Neural cell (in vitro differentiated cells): ENCODE results near the gene COPB2.

Experiments
- EP300 ChIP-seq: fragments of 450-650 bp; conservative IDR thresholded peaks from 2 replicates; pipeline ENCODE4 v1.6.1; 2014; ENCODE audit warnings: antibody characterized with exemption, mild to moderate bottlenecking, moderate library complexity; ENCODE audit not compliant: poor library complexity, severe bottlenecking
- EZH2 ChIP-seq: fragments of 200-600, 300-800 bp; shearing (Covaris generic), sonication (generic); IDR thresholded peaks from 2 replicates; pipeline ENCODE4 v1.6.1; 2014; ENCODE audit warnings: antibody characterized with exemption, low read length, borderline replicate concordance, mild to moderate bottlenecking; ENCODE audit not compliant: insufficient read depth, poor library complexity, severe bottlenecking
- POLR2AphosphoS5 ChIP-seq: IDR thresholded peaks from 2 replicates; pipeline ENCODE4 v1.6.1; 2012
- RAD21 ChIP-seq: fragments of 450-650 bp; conservative IDR thresholded peaks from 2 replicates; pipeline ENCODE4 v1.6.1; 2014; ENCODE audit warnings: antibody characterized with exemption, mild to moderate bottlenecking, moderate library complexity
- TAF1 ChIP-seq: IDR thresholded peaks from 2 replicates; pipeline ENCODE4 v1.6.1; 2012; ENCODE audit warnings: low read depth
- TF ChIP-seq, protein P1 (sequence below): fragments of 450-650 bp; IDR thresholded peaks from 2 replicates; pipeline ENCODE4 v1.5.1; 2014; ENCODE audit warnings: antibody characterized with exemption, mild to moderate bottlenecking, moderate library complexity; ENCODE audit not compliant: poor library complexity, severe bottlenecking

DNA sequence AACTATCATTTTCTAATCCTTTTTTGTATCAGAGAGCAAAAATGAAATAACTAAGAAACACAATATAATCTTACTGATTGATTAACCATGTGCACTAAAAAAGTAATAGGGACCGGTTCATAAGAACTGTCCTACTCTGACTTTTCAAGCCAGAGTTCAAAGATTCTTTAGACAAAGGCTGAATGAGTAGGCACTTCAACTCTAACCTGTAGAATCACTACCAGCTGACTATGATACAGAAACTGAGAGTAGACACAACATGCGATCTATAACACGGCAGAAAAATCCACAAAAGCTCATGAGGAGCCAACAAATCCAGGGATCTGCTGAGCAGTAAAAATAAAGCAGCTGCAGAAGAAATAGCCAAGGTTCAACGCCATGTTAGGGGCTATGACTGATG, 8.9 kb downstream of the COPB2 start:
- no peak for TF ChIP-seq TAF1
- TF ChIP-seq, protein P1, sequence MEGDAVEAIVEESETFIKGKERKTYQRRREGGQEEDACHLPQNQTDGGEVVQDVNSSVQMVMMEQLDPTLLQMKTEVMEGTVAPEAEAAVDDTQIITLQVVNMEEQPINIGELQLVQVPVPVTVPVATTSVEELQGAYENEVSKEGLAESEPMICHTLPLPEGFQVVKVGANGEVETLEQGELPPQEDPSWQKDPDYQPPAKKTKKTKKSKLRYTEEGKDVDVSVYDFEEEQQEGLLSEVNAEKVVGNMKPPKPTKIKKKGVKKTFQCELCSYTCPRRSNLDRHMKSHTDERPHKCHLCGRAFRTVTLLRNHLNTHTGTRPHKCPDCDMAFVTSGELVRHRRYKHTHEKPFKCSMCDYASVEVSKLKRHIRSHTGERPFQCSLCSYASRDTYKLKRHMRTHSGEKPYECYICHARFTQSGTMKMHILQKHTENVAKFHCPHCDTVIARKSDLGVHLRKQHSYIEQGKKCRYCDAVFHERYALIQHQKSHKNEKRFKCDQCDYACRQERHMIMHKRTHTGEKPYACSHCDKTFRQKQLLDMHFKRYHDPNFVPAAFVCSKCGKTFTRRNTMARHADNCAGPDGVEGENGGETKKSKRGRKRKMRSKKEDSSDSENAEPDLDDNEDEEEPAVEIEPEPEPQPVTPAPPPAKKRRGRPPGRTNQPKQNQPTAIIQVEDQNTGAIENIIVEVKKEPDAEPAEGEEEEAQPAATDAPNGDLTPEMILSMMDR = no peak
- TF ChIP-seq POLR2AphosphoS5 = no peak
- no peak for TF ChIP-seq EP300
- no peak for TF ChIP-seq EZH2
- no peak for TF ChIP-seq RAD21
